GM18507 (cell line): Measurements from ENCODE around the gene LZTS2.

Experiments used
- DNase-seq: peaks from one replicate; pipeline ENCODE4 v3.0.0; 2011; ENCODE audit warnings: low read depth; ENCODE audit not compliant: insufficient read length; ENCODE audit errors: extremely low spot score
- FAIRE-seq: peaks from 2 replicates; lab custom pipeline; 2011; peaks lifted over from hg19 to GRCh38; lab: Jason Lieb, UNC

The LZTS2 gene

DNA sequence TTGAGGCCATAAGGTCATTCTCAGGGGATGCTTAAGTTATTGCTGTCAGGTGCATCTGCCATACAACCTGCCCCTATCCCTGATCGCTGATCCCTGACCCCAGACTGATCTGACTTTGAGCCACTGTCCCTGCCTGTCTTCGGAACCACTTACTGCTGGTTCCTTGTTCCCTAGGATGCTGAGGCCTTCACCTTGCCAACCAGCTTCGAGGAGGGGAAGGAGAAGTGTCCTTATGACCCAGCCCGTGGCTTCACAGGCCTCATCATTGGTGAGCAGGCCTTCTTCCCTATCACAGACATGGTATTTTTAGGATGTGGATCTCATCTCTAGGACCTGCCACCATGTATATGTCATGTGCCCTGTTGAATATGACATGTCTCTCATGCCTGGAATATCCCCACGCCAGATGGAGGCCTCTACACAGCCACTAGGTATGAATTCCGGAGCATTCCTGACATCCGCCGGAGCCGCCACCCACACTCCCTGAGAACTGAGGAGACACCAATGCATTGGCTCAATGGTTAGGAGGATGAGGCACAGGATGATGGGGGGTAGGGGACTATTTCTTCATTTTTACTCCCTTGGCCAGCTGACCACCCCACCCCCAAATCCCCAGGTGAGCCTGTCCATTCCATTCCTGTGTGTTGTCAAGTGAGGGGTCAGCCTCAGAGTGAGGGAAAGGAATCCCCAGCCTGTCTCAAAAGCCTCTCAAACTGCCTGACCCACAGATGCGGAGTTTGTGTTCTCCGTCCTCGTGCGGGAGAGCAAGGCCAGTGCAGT, 21.3 kb upstream of the LZTS2 start:
- DNase-seq, result no peak
- no peak for FAIRE-seq

DNA sequence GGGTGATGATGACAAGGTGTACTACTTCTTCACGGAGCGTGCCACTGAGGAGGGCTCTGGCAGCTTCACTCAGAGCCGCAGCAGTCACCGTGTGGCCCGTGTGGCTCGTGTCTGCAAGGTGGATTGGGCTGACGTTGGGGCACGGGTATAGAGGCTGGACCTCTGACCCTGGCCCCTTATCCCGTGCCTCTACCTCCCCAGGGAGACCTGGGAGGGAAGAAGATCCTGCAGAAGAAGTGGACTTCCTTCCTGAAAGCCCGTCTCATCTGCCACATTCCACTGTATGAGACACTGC, 20.8 kb upstream of the LZTS2 start:
- no peak for FAIRE-seq
- DNase-seq, result no peak

DNA sequence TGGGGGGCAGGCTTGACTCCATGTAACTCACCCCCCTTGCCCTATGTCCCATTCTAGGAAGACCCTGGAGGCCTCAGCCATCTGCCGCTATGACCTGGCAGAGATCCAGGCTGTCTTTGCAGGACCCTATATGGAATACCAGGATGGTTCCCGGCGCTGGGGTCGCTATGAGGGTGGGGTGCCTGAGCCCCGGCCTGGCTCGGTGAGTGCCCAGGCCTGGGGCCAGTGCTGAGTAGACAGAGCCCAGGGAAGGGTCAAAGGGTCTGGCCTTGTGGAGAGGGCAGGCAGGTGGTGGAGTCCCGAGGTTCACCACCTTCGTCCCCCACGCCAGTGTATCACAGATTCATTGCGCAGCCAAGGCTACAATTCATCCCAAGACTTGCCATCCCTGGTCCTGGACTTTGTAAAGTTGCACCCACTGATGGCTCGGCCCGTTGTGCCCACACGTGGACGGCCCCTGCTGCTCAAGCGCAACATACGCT, 19.8 kb upstream of the LZTS2 start:
- FAIRE-seq, result no peak
- DNase-seq, result no peak

DNA sequence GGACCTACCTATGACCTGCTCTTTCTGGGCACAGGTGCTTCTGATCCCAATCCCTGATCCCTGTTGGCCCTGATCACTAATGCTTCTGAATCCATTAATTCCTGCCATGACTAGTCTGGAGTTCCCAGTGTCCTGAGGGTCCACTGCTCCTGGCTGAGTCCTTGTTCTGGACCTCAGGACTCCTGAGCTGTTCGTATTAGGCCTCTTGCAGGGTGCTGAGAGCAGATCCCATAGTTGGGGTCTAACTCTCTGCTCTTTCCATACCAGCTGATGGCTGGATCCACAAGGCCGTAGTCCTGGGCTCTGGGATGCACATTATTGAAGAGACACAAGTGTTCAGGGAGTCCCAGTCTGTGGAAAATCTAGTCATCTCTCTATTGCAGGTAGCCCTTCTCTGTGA, 19.3 kb upstream of the LZTS2 start:
- DNase-seq (no peak), FAIRE-seq (no peak)

DNA sequence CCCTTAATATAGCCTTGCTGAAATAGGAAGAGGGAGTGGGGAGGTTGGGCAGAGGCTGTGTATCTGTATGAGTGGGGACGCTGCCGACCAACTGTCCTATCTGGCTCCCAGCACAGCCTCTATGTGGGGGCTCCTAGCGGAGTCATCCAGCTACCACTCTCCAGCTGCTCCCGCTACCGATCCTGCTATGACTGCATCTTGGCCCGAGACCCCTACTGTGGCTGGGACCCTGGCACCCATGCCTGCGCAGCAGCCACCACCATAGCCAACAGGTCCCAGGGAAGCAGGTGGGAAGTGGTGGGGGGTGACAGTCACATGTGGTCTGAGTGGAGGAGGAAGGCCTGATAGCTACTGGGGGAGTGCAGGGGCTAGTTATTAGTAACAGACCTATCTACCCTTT, 18.9 kb upstream of the LZTS2 start:
- FAIRE-seq (no peak), DNase-seq (no peak)

DNA sequence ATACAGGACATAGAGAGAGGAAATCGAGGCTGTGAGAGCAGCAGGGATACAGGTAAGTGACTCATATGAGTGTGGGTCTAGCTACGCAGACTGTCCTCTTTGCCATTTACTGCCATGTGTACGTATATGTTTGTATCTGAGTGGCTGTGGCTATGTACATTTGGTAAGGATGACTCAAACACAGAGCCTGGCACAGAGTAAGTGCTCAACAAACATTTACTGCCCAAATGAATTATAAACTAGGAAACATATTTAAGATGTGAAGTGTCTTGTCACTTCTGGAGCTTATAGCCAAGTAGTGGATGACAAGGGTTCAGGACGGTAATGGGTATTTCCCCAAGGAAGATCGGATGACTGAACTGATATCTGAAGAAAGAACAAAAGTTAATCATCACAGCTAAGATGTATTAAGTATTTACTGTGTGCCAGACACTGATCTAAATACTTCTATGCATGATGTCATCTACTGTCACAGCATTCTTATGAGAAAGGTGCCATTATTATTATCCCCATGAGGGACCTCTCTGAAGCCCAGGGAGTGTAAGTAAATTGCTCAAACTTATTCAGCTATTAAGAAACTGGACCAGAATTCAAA, 18.3 kb upstream of the LZTS2 start:
- no peak for FAIRE-seq
- DNase-seq, result no peak

DNA sequence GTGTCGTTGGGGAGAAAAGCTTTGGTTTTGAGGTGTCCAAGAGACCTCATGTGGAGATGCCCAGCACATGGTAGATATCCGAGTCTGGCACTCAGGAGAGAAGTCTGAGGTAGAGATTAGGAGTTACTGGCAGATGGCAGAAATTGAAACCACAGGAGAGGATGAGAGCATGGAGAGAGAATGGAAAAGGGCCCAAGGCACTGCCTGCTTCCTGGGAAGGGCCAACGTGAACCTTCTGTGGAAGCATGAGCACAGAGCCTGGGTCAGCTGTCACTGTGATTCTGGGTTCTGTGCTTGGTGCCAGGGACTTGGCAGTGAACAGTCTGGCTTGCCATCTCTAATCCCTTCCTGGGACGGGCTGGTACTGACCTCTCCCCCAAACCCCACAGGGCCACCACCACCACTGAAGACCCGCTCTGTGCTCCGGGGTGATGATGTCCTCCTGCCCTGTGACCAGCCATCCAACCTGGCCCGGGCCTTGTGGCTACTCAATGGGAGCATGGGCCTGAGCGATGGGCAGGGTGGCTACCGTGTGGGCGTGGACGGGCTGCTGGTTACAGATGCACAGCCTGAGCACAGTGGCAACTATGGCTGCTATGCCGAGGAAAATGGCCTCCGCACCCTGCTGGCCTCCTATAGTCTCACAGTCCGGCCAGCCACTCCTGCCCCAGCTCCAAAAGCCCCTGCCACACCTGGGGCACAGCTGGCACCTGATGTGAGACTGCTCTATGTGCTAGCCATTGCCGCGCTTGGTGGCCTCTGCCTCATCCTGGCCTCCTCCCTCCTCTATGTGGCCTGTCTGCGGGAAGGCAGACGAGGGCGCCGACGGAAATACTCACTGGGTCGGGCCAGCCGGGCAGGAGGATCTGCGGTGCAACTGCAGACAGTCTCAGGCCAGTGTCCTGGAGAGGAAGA, 16.4 kb upstream of the LZTS2 start:
- DNase-seq (no peak), FAIRE-seq (no peak)

DNA sequence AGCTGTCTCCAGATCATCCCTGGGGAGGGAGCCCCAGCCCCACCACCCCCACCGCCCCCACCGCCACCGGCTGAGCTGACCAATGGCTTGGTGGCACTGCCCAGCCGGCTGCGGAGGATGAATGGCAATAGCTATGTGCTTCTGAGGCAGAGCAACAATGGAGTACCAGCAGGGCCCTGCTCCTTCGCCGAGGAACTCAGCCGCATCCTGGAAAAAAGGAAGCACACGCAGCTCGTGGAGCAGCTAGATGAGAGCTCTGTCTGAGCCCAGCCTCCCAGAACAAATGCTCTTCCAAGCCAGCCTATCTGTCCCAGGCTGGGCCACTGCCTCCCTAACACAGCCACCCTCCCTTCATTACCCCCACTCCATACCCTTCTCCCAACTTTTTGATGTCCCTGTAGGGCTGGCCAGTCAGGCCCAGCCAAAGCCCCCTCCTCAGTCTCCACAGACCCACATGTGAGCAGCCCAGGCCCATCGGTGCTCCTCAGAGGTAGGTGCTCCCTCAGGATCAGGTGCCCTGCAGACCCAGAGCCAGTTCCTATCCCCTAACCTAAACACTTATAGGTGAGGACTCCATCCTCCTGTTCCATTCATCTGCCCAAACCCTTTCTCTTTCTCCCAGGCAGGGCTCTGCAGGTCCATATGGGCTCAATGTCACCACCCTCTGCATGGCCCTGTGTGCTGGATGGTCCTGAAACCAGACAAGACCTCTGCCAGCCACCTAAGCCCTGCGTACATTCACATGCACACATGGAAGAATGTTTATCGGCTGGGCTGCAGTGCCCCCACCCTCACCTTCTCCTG, 15.5 kb upstream of the LZTS2 start:
- DNase-seq (no peak), FAIRE-seq (no peak)

DNA sequence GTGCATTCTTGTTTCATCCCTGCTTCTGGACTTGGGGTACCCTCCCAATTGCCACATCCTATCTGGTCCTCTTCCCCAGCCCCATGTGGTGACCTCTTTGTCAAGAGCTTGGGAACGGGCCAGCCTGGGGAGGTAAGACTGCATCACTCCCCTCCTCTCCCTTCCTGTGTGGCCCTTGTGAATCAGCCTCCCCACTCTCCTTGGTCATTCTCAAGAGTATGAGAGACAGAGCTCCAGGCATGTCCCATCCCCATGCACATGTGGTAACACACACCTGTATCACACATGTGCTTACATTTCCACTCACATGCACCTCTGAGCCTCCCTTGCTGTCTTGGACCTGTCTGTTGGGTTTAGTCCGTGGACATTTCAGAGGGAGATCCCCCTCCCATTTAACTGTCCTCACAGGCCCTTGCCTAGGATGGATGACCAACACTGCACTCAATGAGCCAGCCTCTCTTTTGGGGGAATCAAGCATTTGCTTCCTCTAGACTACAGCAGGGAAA, 14.9 kb upstream of the LZTS2 start:
- FAIRE-seq, result no peak
- DNase-seq, result no peak

DNA sequence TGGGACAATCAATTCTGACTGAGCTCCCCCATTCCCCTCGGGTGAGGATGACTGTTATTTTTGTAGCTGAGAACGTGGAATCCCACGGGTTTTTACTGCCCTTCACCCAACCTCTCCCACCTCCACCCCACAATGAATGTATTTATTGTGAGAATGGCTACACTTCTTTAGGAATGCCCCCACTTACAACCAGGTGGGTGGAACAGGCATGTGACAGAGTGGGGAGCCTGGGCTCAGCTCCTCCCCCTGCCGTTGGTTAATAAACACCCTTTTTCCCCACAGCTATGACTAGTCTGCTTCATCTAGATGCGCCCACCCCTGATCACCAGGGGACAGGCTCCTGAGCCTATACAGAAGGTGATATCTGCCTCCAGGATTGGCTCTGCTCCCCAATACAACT, 14.3 kb upstream of the LZTS2 start:
- FAIRE-seq, result peak; percentile 31
- no peak for DNase-seq

DNA sequence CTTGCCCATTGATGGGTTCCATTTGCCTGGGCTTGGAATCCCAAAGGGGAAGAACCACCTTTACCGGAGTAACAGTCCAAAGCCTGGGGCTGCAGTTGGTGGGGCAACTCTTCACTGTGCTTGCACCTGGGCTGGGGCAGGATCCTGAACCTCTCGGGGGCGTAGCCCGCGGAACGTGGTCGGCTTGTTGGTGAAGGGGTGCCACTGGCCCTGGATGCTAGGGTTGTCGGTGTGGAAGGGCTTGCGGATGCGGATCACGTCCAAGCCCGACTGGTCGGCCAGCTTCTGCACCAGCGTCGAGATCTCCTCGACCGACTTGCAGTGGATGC, 13.0 kb upstream of the LZTS2 start:
- DNase-seq, result no peak
- no peak for FAIRE-seq

DNA sequence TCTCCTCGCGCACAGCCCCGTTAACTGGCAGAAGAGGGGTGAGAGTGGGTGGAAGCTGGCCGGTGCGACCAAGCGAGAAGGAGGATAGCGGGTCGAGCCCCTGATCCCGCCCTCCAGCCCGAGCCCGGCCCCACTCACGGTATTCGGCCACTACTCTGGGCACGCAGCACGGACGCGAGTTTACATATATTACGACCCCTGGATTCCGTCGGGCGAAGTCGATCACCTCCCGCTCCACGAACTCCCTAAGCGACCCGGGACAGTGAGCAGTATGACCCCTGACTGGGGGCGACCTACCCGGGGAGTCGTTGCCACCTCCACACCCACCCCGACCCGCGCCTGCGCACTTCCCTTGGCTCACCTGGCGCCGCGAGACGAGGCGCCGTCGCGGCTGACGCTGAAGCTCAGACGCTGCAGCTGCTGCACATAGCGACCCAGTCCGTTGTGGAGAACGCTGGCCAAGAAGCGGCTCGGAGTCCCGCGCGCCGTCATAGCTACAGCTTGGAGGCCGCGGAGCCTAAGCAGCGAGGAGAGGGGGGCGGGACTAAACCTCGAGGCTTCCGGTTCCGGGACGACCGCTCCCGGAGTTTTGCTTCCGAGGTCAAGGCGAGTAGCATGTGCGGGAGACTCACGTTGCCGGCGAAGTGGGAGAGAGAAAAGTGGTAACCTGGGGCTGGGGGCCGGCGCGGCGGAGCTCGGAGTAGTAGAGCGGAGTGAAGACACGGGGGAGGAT, 12.5 kb upstream of the LZTS2 start, which contains the start of the genes MRPL43 and TWNK:
TSS of gene MRPL43 (minus strand) at position 546 of the 733 bp plus-strand sequence. CDS start at position 492, 54 bp downstream.
TSS of gene TWNK (plus strand) at position 592 of the 733 bp plus-strand sequence. CDS start 668 bp downstream, outside the sequence.
- FAIRE-seq, result peak; percentile 89
- DNase-seq, result peak; percentile 78

DNA sequence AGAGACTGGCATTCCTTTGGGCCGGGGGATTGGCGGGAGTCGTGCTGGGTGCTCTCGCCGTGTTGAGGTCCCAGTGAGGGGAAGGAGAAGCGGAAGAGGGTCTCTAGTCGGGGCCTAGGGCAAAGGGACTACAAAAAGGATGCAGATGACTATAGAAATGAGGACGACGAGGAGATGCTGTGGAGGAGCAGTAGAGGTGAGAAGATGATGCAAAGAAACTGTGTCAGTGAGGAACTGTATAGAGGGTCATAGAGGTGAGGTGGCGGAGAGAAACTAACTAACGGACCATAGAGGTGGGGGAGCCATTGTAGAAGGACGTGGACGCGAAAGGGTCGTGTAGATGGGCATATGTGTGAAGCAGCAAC, 11.9 kb upstream of the LZTS2 start:
- FAIRE-seq, result peak; percentile 62
- no peak for DNase-seq

DNA sequence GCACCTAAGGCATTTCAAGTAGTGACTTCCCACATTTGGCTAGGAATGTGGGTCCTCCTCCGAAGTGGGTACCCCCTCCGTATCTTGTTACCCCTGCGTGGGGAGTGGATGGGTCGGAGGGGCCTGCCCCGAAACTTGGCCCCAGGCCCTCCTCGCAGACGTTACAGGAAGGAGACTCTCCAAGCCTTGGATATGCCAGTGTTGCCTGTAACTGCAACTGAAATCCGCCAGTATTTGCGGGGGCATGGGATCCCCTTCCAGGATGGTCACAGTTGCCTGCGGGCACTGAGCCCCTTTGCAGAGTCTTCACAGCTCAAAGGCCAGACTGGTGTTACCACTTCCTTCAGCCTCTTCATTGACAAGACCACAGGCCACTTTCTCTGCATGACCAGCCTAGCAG, 11.4 kb upstream of the LZTS2 start:
- FAIRE-seq, result no peak
- no peak for DNase-seq

DNA sequence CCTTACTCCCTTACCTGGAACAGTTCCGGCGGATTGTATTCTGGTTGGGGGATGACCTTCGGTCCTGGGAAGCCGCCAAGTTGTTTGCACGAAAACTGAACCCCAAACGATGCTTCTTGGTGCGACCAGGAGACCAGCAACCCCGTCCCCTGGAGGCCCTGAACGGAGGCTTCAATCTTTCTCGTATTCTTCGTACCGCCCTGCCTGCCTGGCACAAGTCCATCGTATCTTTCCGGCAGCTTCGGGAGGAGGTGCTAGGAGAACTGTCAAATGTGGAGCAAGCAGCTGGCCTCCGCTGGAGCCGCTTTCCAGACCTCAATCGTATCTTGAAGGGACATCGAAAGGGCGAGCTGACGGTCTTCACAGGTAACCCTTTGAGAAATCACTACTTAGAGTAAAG, 10.5 kb upstream of the LZTS2 start:
- FAIRE-seq, result no peak
- DNase-seq, result no peak

DNA sequence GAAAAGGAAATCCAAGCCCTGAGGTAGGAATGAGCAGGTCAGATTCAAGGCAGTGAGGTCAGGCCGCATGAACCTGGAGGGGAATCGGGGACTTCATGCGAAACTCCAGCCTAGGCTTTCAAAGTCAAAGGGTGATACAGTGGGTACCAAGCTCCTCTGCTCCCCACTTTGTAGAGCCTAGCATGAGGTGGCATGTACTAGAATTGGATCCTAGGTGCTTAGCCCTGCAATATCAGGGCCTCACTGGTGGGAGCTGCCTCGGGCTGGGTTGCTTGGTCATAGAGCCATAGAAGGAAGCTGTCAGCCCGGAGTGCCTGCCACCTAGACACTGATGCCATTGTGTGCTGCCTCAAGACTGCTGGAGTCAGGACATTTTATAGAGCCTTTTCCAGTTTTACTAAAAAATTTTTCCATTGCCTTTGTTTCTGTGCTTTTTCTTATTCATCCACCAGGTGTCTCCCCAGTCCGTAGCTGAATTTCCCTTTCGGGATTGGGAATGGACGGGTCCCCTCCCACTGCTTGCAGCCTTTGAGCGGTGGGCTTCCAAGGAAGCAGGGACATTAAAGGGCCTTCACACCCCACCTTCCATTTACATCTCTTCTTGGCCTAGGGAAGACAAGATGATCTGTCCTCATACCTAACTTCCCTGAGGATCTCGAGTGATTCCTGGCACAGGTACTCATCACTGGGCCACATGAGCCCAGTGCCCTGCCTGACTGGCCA, 5.5 kb upstream of the LZTS2 start:
- FAIRE-seq (no peak), DNase-seq (no peak)

DNA sequence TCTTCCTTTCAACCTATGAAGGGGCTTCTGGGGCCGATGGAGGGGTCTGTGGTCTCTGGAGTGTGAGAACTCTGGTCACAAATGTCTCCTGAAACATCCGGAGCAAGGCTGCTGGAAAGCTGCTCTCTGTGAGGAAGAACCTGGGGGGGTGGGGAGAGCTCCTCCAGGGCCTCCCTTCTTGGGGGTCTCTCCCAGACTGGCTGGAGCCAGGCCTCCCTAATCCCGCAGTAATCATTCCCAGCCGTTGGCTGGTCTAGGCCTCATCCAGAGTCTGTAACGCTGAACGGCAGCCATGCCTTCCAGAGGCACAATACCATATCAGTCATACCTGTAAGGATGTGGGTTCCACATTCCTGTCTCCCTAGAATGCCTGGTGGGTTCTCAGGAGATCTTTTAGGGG, 4.4 kb upstream of the LZTS2 start:
- FAIRE-seq (no peak), DNase-seq (no peak)

DNA sequence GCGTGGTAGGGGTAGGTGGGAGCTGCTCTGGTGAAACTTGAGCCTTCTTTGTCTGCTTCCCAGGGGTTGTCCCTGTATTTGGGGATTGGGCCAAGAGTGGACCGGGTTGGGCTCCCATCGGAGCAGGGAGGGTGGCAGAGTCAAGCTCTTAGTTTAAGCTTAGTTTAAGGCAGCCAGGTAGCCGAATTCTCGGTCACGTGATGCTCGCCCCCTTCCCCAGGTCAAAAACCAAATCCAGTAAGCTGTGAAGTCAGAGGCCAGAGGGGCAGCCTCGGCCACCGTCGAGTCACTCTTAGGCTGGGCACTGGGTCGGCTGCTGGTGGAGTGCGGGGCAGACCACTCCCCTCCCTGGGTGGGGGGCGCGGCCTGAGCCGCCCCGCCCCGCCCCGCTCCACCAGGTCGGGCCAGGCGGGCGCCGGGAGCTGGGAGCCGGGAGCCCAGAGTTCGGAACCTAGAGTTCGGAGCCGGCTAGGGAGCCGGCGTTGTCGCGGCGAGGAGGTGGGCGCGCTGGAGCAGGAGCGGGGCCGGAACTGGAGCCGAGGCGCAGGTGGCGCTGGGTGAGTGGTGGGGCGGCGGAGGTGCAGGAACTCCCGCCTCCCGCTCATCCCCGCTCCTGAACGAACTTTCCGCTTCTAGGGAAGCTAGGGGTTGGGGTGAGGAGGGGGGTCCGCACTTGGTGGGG, 2.8 kb upstream of the LZTS2 start:
- FAIRE-seq (no peak), DNase-seq (no peak)
